GM19468 (cell line): ENCODE data around the gene ERC2.

Experiments used
- ATAC-seq: cut with Tn5 transposase; IDR thresholded peaks from one replicate; pipeline ENCODE4 v1.9.1; 2021; ENCODE audit warnings: mild to moderate bottlenecking, moderate library complexity, moderate number of reproducible peaks; ENCODE audit not compliant: unreplicated experiment; ENCODE audit errors: extremely low read depth

The ERC2 gene

DNA sequence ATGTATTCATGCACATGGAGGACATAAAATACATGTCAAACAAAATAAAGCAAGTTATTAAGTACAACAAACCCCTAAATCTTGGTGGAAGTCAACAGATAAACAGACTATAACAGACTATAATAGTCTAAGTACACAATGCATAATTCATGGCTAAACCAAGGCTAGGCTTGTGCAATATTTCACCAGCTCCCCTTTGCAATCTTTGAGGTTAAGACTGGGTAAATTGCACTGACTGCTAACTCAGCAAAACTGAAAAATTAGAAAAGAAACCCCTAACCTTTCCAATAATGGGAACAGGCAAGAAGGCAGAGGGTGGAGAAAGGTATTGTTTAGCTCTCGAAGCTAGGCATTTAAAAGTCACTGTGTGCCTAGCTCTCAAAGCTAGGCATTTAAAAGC lies 676.3 kb downstream of the ERC2 start:
- no peak for ATAC-seq

DNA sequence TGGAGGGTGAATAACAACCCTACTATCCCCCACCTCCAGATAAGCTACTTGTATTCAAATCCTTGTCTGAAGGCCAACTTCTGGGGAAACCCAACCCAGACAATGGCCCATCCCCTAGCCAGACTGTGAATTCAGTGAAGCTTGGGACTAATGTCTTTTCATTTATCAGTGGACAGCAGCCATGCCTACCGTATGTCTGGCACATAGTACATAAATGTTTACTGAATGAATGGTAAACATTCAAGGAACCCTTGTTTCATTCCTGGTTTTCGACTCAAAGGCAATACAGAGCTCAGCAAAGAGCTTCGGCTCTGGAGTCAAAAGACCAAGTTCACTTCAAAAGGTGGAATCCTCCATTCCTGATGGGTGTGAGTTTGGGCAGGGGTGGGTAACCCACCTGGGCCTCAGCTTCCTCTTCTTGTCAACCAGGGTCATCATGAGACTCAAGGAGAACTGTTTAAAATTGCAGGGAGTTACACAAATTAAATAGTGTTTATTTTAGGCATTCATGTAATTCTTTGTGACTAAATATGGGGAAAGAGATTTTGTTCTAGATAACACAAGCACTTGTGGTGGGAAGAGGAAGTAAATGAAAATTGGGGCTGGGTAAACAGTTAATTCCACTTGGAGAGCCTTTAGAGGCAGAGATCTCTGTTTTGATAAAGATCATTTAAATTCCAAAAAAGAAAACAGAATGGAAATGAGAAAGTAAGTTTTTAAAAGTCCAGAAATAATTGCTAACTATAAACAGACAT lies 677.5 kb downstream of the ERC2 start:
- no peak for ATAC-seq

DNA sequence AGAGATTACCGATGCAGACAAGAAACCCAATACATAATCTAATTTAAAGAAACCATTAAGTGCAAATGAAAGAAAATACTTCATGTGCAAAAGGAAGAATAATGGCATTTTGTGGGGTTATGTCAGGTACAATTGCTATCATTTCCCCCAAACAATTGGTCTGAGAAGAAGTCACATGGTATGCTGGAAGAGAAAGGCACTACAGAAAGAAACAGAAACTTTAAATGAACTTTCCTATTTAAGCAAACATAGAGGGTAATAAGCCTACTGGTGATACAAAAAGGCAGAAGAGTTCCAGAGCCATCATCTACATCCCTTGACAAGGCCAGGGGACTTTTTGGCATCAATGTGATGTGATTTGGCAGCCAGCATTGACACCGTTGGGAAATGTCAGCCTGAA lies 678.8 kb downstream of the ERC2 start:
- ATAC-seq = no peak

DNA sequence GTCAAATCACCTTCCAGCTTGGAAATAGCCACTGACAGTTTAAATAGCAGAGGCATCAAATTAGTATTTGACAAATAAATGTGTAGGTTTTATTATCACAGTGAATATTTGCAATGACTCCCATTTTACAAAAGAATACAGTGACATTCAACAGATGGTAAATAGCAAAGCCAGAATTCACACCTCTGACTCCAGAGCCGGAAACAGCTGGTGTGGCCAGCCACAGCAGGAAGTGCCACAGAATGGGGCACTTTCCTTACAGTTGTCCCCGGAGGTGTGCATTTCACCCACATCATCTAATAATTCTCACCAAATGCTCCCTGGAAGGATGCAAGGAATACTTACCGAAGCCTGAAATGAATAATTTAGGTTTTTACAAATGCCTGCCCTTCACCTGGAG lies 685.5 kb downstream of the ERC2 start:
- no peak for ATAC-seq

DNA sequence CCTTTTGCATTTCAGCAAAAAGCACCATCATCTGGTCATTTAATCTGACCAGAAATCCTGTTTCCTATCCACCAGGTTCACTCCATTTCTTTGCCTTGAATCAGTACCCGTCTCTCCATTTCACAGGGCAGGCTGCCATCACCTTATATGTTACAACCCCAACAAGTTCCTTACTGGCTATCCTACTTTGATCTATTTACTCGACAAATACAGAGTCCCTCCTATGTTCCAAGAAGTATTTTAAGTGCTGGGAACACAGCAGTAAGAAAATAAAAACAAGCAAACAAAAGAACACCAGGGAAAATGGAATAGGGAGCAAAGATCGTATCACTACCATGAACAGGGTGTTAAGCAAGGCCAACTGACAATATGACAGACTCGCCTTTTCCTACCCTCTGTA lies 685.9 kb downstream of the ERC2 start:
- ATAC-seq = no peak

DNA sequence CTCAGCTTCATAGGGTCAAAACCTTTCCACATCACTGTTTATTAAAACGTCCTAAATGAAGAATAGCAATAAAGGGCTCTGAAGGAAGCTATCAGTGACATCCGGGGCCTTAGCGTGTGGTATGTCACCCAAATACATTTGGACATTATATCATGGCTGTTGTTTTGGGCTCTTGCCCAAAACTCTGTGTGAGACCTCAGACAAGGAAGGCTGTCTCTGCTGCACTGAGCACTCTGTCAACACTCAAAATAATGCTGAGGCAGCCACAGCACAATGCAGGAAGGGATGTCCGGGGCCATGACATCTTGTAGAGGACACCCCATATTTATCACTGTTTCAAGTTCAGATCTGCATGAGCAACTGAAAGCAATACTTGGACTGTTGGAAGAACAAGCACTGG lies 687.4 kb downstream of the ERC2 start:
- ATAC-seq = no peak

DNA sequence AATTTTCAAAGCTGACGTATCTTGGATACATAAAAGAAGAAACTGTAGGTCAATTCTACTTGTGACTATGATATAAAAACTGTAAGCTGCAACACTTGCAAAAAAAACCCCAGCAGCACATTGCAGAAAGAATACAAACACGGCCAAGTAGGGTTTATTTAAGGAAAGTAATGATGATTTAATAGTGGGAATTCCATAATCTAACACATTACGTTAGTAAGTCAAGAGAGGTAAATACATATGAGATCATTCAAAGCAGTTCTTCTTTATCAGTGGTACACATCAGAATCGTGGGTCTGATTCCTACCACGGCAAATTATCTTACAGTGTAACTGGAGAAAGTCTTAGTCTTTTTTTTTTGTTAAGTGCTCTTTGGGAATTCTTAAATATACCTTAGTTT lies 688.7 kb downstream of the ERC2 start:
- no peak for ATAC-seq

DNA sequence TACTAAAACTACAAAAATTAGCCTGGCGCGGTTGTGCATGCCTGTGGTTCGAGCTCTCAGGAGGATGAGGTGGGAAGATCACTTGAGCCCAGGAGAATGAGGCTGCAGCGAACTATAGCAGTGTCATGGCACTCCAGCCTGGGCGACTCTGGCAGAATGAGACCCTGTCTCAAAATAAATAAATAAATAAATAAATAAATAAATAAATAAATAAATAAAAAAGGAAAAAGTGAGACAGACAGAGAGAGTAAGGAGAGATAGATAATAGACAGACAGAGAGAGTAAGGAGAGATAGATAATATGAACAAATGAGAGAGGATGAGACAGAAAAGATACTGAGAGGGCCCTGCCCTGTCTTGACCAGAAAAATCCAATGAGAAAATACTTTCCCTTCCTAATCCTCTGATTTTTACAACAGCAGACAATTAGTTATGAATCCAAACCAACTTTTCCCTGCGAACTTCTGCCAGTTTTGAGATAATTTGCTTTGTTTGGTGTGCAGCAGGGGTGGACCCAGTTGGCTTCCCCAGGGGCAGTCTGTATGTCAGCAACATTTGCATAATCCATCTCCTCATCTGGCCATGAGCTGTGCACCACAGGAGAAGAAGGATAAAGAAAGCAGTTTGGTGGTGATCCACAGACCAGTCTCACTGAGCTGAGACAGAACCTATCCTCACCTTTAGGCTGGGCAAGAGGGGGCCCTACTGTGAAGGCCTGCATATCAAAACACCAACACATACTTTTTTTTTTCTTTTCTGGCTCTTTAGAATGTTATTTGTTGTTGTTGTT lies 692.7 kb downstream of the ERC2 start:
- ATAC-seq = no peak

DNA sequence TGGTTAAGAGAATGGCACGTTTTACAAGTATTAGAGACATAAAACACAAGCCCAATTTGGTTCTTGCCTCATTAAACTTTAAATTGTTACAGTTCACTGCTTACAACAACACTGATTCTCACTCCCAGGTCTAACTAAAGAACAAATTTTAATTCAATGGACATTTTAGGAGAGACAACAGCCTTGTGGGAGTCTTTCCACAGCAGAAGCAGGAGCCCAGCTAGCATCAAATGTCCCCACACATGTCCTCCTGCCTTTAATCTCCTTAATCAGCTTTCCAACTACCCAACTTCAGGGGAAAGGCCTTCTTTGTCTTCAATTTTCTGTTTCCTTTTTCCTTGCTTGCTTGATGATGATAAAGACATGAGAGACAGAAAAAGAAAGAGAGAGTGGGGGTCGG lies 693.4 kb downstream of the ERC2 start:
- ATAC-seq = no peak

DNA sequence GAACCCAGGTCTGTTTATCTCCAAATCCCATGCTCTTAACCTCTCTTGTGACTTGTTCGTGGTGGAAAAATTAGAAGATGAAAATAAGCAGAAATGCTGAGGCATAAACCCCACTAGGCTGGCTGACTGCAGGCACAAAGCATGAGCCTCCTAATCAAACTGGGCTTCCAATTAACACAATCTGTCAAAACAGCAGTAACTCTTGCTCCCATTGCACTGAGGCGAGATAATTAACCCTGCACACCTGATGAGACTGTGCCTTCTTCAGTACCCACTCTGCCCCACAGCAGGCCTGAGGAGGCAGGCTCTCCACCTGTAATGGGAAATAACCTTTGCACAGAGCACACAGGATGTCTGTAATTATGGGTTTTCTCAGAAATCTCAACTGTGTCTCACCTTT lies 696.8 kb downstream of the ERC2 start:
- ATAC-seq = no peak

DNA sequence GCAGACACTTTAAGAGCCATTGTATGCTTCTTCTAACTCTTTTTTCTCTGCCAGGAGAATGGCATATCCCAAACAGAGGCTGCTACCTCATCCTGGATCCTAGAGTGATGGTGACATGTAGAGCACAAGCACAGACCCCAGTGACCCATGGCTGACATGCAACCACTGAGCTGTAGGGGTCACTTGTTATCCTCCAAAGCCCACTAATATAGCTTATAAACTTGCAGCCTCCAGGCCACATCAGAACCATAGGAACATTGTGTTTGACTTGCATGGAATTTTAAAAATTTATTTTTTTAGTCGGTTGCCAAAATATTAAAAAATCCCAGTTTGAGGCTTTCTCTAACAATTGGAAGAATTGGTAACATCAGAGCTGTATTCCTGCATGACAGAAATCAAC lies 698.2 kb downstream of the ERC2 start:
- no peak for ATAC-seq

DNA sequence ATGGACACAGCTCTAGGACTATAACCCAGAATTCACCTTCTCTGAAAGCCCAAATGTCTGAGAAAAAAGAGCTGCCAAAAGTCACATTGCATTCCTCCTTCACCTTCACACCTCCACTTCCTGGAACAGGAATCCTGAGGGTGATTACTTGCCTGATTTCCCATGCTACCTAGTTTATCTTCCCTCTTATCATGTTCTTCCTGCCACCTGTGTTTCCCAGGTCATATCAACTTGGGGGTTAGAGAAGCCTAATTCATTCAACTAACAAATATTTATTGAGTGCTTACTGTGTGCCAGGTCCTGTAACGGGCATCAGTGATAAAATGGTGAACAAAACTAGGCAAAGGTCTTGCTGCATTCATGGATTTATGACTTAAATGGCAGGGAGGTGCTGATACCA lies 701.5 kb downstream of the ERC2 start:
- ATAC-seq = no peak

DNA sequence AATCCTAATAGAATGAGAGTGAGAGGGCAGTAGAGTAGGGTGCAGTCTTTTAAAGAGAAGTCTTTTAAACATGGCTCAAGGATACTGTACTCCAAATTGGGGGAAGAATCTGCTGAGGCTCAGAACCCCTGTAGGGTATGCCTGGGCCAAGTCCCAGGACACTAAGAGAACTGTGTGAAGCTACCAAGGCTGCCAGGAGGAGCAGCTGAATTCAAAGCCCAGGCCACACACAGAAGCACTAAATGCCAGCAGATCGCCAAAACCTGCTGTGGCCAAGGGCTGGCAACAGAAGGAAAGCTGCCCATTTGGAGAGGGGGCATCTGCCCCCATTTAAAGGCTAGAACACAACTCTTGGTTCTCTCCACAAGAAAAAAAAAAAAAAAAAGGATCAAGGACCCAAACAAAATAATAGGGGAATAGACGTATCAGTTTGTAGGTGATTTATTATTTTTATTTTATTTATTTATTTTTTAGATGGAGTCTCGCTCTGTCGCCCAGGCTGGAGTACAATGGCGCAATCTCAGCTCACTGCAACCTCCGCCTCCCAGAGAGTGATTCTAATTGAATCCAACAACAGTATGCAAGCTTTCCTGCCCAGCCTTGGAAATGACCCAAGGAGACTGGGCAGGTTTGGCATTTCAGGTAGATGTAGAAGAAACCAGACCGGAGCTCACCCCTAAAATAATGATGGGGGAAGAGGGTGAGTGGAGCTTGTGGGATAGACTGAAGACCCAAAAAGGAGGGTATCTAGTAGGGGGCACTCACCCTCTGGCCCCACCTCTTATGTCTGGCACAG lies 702.2 kb downstream of the ERC2 start:
- no peak for ATAC-seq

DNA sequence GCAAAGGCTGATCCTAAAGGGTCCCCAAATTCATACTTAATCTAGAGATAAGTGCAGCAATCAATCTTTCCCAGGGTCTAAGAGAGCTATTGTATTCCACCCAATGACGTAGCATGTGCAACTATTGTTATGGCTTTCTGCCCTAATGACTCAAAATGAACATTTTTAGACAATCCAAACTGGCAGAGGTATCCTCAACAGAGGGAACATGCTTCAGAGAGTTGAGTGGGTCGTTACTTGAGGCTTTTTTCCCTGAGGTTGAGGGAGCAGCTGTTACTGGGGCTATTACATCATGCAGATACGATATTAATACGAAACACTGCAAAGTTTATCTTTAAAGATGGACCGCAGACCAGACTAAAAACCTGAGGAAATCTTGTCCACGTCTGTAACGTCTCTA lies 702.9 kb downstream of the ERC2 start:
- no peak for ATAC-seq

DNA sequence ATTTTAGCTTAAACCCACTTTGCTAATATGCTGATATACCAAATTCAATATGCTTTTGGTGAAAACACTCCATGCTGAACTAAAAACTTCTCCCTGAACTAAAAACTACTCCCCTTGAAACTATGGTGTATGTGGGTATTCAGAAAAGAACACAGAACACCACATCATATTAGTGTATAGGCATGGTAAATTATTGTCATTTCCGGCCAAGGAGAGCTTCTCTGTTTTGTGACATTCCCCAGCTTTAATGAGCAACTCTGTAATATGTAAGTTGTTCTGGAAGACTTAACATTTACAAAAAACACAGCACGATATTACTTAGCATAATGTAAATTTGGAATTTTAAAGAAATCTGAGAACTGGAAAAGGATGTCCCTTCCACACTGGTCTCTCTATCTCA lies 711.3 kb downstream of the ERC2 start:
- no peak for ATAC-seq

DNA sequence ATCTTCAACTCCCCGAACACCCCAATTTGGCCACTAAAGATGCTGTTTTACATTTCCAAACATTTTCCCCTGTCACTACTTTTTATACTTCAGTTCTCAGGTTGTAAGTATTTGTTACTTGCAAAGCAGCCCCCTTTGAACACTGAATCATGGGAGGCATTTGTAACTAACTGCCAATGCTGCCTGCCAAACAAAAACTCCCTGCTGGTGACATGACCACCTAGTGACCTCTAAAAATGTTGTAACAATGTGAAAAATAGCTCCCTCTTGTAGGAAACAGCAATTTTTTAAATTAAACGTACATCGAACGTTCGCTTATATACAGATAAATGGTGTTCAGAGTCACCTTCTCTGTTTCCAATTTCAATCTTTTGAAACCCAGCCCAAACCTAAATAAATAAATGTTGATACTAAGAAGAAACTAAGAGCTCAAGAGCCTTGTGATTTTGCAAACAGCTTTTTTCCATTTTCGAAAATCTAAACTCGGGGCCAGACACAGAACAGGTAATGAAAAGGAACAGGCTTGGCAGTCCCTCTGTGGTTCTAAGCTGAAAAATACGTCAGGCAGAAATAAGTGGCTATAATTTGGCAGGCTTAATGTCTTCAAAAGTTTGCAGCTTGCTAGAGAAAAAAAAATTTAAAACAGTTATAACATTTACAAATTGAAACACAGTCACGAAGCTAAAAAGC lies 712.6 kb downstream of the ERC2 start:
- ATAC-seq = no peak

DNA sequence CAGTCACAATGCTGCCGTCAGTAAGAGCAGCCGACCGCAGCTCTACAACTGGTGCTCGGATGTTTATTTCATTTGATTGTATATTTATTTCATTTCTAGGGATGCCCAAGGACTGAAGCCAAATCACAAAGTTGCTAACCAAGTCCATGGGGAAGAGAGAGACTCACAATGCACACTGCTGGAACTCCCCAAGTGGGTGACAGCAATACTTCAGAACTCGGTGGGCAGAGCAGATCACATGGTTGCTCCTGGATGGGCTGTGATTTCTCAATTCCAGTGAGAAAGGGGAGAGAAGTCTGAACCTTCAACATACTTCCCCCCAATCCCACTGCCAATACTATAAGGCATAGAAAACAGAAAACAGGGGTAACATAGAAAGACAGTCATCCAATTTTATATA lies 715.4 kb downstream of the ERC2 start:
- ATAC-seq = no peak

DNA sequence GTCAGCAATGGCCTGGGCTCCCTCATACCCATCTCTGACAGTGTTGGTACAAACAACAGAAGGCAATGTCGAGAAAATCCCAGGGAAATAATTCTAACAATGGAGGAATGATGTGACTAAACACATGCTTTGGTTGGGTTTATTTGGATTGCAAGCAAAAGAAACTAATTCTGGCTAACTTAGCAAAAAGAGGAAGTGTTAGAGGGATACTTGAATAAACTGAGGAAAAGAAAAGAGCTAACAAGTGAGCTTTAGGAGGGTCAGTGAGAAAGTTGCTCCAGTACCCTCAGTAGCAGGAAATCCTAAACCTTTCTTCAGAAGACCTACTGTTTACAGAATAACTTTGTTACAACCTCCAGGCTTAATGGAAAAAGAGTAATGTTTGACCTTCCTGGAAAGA lies 716.5 kb downstream of the ERC2 start:
- ATAC-seq = no peak

DNA sequence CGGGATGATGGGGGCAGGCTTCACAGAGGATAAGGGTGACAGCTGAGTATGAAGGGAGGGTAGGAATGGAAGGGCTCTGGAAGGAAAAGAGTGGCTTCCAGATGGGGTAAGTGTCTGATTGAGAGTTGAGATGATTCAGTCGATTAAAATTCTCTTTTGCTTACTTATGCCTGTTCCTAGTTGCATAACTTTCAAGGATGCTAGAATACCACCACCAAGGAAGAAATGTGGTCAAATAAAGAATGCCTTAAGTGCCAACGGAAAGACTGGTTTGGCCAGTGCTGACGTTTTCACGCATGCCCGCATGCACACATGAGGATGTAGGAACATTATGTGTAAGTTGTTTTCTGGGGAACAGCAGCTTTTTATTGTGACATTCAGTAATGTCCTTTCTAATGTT lies 717.7 kb downstream of the ERC2 start:
- no peak for ATAC-seq

DNA sequence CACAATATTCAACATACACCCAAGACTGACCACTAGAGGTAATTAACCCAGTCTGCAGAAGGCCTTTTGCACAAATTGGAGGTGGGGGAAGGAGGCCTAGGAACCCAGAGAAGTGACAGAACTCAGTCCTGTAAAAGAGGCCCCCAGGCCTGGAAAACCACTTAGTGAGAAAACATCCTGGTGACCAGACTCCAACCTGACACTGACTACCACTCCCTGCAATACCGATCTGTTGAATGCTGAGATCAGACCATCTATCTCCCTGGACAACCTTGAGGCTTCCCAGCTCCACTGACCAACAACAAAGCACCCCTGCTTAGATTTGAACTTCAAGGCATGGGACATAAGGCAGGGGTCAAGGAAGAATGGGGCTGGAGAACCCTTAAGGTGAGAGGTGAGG lies 719.2 kb downstream of the ERC2 start:
- ATAC-seq = no peak
